ENCODE results near the gene ZNF789. TPM values are rescaled to one million over a fixed set of nuclear protein-coding genes. Genes with fewer than 3 reads are reported as not detected.
A peak's percentile ranks its signal among the peaks of the same experiment; 100 is the strongest.

Gene ZNF789
- polyA plus RNA-seq, 1 of the 3 experiments (the other 2 are of a cell fraction) = 27.7 TPM

GRCh38 chr7:99469381-99470065 is 3.2 kb upstream of the ZNF789 start:
- Histone ChIP-seq H4K20me1 (ENCODE audit: insufficient read depth) (no peaks in the 10 kb centered on the region), H3K79me2 (ENCODE audit: insufficient read depth) (peaks cover 38% of the 10 kb centered on the region), H3K4me2 (no peak overlapping the region), H3F3A (replicated peaks; ENCODE audit: insufficient read depth) (peaks cover 16% of the 10 kb centered on the region), H2AFZ (ENCODE audit: low read depth) (peak overlapping the region; percentile 60; the same call in 1 of the 2 replicates), H3K4me1 (ENCODE audit: control insufficient read depth in 1 of 2, insufficient read depth in 2 of 2, low read depth in 1 of 2, low read length in 1 of 2) (peaks cover 11 to 12% of the 10 kb centered on the region in 2 experiments; a peak in 3 of 4 replicates), H3K27me3 (ENCODE audit: insufficient read depth) (no peaks in the 10 kb centered on the region), H3K27ac (ENCODE audit: low read depth in 2 of 2, low read length in 1 of 2) (no peak overlapping the region), H3K36me3 (replicated peaks in 1 of 2; ENCODE audit: control insufficient read depth in 1 of 2, insufficient read depth in 2 of 2, low read length in 1 of 2) (no peaks in the 10 kb centered on the region), H3K9me2 (no peaks in the 10 kb centered on the region), H3K9me3 (no peaks in the 10 kb centered on the region), H3K4me3 (ENCODE audit: low read depth in 2 of 2, low read length in 1 of 2) (no peak overlapping the region), H3K9ac (no peak overlapping the region)
- TF ChIP-seq CHD2 (IDR thresholded peaks at IDR 0.05; ENCODE audit: low read length, partially characterized antibody) (no peak), USF1 (IDR thresholded peaks at IDR 0.05; ENCODE audit: borderline replicate concordance, low read depth) (no peak), EP300 (IDR thresholded peaks at IDR 0.05; ENCODE audit: borderline replicate concordance in 1 of 2, low read depth in 1 of 2, low read length in 1 of 2) (no peak), POLR2AphosphoS5 (IDR thresholded peaks at IDR 0.05; ENCODE audit: low read depth, low read length) (no peak), MEF2A (IDR thresholded peaks at IDR 0.05; ENCODE audit: borderline replicate concordance, low read depth) (no peak), FOXJ3 (CRISPR knock-in tag; IDR thresholded peaks at IDR 0.05) (no peak), FOXM1 (IDR thresholded peaks at IDR 0.05; ENCODE audit: low read depth) (no peak), GABPA (IDR thresholded peaks at IDR 0.05; ENCODE audit: low read depth) (no peak), USF2 (IDR thresholded peaks at IDR 0.05; ENCODE audit: borderline replicate concordance, low read depth, low read length) (no peak), SMC3 (IDR thresholded peaks at IDR 0.05; ENCODE audit: low read depth, low read length) (no peak), FOSL2 (IDR thresholded peaks at IDR 0.05; ENCODE audit: borderline replicate concordance, low read depth) (no peak), TEAD4 (IDR thresholded peaks at IDR 0.05; ENCODE audit: borderline replicate concordance, insufficient read depth) (no peak), RCOR1 (IDR thresholded peaks at IDR 0.05; ENCODE audit: low read length) (no peak), EZH2phosphoT487 (IDR thresholded peaks at IDR 0.05; ENCODE audit: borderline replicate concordance, low read depth) (no peak), ZBTB33 (IDR thresholded peaks at IDR 0.05; ENCODE audit: borderline replicate concordance, low read depth) (no peak), JUND (IDR thresholded peaks at IDR 0.05) (no peak), REST (IDR thresholded peaks at IDR 0.05; ENCODE audit: low read depth, low read length) (no peak)
- DNase-seq = no peak
- POLR2A ChIA-PET = no interaction called here
- WGBS (ENCODE audit: low lambda C conversion rate) = 67% methylated on average over 23 of the region's 23 CpGs
- CTCF ChIA-PET = no interaction called here
